HepG2 (cell line): ENCODE results near the gene PCSK2.

Source experiments
- CTCF ChIP-seq: sonication (generic); formaldehyde crosslinking; IDR thresholded peaks from 2 replicates; pipeline ENCODE4 v1.5.0; 2020; ENCODE audit warnings: mild to moderate bottlenecking, missing genetic modification reagents, moderate library complexity
- IKZF1 ChIP-seq: fragments of 450-650 bp; IDR thresholded peaks from 2 replicates; pipeline ENCODE4 v1.7.1; 2016
- RAD21 ChIP-seq: fragments of 450-650 bp; formaldehyde crosslinking; IDR thresholded peaks from 2 replicates; pipeline ENCODE4 v1.5.0; 2020; ENCODE audit warnings: mild to moderate bottlenecking
- RBAK ChIP-seq: sonication (generic); formaldehyde crosslinking; IDR thresholded peaks from 2 replicates; pipeline ENCODE4 v1.5.1; 2020; ENCODE audit warnings: mild to moderate bottlenecking, missing genetic modification reagents

GRCh38 chr20:17421493-17421892 lies 194.7 kb downstream of the PCSK2 start:
- TF ChIP-seq RAD21 (CRISPR knock-in tag) (no peak), IKZF1 (no peak), RBAK (CRISPR knock-in tag) (no peak), CTCF (no peak)
